NCI-H1092 treated with DMSO at 0.1 percent for 48 hours (cell line): Measurements from ENCODE around the gene TEAD1.

ENCODE experiments used
- DNase-seq: peaks from one replicate; lab custom pipeline; 2025; lab: John Stamatoyannopoulos, UW

Gene TEAD1

GRCh38 chr11:12943311-12943710, 269.1 kb downstream of the TEAD1 start:
- no peak for DNase-seq

- DNase-seq: no peak
Observed at GRCh38 chr11:12944889-12945288, 270.7 kb downstream of the TEAD1 start.

- no peak for DNase-seq
Observed at GRCh38 chr11:12949453-12949852, 275.2 kb downstream of the TEAD1 start.

GRCh38 chr11:12950670-12951069, 276.4 kb downstream of the TEAD1 start:
- DNase-seq: no peak

GRCh38 chr11:12951376-12951775, 277.2 kb downstream of the TEAD1 start:
- no peak for DNase-seq

GRCh38 chr11:12952094-12952493, 277.9 kb downstream of the TEAD1 start:
- DNase-seq: no peak

GRCh38 chr11:12958986-12959385, 284.8 kb downstream of the TEAD1 start:
- no peak for DNase-seq

- peak; percentile 39 for DNase-seq
Observed at GRCh38 chr11:12961615-12962014, 287.4 kb downstream of the TEAD1 start.

GRCh38 chr11:12962306-12962705, 288.1 kb downstream of the TEAD1 start:
- no peak for DNase-seq

GRCh38 chr11:12963051-12963450, 288.8 kb downstream of the TEAD1 start:
- no peak for DNase-seq

GRCh38 chr11:12963792-12964536, 289.7 kb downstream of the TEAD1 start:
- DNase-seq: peak; percentile 65

GRCh38 chr11:12964650-12965049, 290.4 kb downstream of the TEAD1 start:
- no peak for DNase-seq

- DNase-seq: no peak
Observed at GRCh38 chr11:12966002-12966401, 291.8 kb downstream of the TEAD1 start.

GRCh38 chr11:12968101-12968500, 293.9 kb downstream of the TEAD1 start:
- no peak for DNase-seq

GRCh38 chr11:12968826-12969225, 294.6 kb downstream of the TEAD1 start:
- no peak for DNase-seq

- DNase-seq: no peak
Observed at GRCh38 chr11:12971955-12972354, 297.7 kb downstream of the TEAD1 start.

GRCh38 chr11:12973528-12974181, 299.4 kb downstream of the TEAD1 start:
- DNase-seq: peak; percentile 27

- DNase-seq: no peak
Observed at GRCh38 chr11:12975195-12975594, 301.0 kb downstream of the TEAD1 start.

GRCh38 chr11:12979928-12980689, 305.9 kb downstream of the TEAD1 start:
- DNase-seq: peak; percentile 96

- DNase-seq: no peak
Observed at GRCh38 chr11:12981676-12982522, 307.7 kb downstream of the TEAD1 start.

GRCh38 chr11:12983336-12983735, 309.1 kb downstream of the TEAD1 start:
- DNase-seq: peak; percentile 61
